Measurements from ENCODE around the gene ADCY5.

Gene ADCY5

DNA sequence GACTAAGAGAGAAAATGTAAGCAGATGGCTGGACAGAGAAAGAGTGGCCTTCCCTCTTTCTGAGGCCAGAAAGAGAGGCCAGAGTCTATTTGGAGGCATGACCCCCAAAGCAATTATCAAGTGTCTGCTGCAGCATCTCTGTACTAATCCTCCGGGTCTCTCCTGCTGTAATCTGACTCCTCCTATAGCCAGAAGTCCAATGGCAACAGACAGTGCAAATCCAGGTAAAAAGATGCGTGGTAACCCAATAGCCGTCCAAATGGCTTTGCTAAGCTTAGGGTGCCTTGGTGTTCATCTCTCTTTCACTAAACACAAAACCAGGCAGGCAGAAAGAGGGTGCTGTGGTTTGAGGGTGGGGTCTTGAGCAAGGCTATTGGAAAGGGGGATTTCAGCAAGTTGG lies 91.6 kb downstream of the ADCY5 start:
- no peak for DNase-seq

- DNase-seq = no peak
Measured at GRCh38 chr3:123353850-123354233, 95.0 kb downstream of the ADCY5 start.

DNA sequence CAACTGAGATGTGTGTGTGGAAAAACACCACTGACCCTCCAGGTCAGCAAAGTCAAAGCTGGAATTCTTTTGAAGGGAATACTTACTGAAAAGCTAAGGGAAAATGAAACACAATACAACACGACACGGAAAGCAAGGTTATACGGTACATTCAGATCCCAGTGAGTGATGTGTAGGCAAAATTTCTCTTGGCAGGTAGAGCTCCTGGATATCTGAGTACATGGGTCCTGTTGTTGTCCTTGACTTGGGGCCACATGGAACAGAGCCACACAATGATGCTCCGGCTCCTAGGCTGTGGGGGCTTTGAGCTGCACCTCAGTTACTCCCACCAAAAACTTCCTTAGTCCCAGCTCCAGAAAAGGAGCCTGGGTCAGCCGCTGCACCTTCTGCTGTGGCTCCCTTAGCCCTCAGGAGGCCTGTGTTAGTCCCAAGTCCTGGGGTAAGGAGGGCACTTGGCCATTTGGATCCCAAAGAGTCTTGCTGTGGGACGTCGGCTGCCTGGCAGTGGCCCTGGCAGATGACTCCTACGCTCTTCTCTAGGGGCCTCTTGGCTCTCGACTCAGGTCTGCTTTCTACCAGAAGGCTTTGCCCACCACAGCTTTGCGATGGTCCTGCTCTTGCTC lies 95.6 kb downstream of the ADCY5 start:
- DNase-seq = no peak

DNA sequence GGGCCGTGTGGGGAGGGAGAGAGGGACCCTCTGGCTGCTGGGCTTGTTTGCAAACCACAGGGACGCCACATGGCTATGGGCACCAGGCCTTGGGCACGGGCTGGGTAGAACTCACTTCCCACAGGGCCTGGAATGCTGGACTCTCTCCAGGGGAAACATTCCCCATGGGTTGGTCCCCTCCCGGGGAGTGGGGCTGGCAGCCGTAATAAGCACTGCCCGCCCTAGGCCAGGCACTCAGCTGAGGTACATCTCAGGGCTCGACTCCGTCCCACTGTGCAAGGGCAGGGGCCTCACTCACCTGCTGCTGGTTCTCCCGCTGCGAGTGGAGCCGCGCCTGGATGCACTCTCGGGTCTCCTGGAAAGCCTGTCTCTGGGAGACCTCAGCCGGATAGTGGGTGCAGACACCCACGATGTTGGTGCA lies 96.7 kb downstream of the ADCY5 start:
- no peak for DNase-seq

- DNase-seq = no peak
Measured at GRCh38 chr3:123351501-123351900, 97.4 kb downstream of the ADCY5 start.

- DNase-seq = no peak
Measured at GRCh38 chr3:123350971-123351370, 97.9 kb downstream of the ADCY5 start.

GRCh38 chr3:123349566-123350435 lies 99.1 kb downstream of the ADCY5 start:
- no peak for DNase-seq

- DNase-seq = no peak
Measured at GRCh38 chr3:123349201-123349535, 99.7 kb downstream of the ADCY5 start.

GRCh38 chr3:123348471-123349200 lies 100.3 kb downstream of the ADCY5 start:
- no peak for DNase-seq

- DNase-seq = peak; percentile 37
Measured at GRCh38 chr3:123347691-123348264, 101.1 kb downstream of the ADCY5 start.

GRCh38 chr3:123347205-123347604 lies 101.7 kb downstream of the ADCY5 start:
- DNase-seq = no peak

DNA sequence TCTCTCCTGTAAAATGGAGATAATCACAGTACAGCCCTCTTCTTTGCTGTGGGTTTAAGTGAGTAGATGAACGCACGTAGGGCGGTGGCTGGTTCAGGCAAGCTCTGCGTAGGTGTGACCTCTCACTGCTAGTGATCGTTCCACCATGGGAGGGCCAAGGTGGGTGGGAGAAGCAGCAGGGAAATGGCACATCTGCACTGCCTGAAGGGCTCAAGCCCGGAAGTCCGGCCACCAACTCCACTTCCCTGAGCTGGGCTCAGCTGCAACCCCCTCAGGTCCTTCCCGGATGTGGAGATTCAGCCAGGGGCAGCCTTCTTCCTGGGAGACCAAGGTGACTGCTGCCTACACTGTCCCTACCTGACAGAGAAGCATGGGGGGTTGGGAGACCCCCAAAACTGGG lies 102.9 kb downstream of the ADCY5 start:
- no peak for DNase-seq

DNA sequence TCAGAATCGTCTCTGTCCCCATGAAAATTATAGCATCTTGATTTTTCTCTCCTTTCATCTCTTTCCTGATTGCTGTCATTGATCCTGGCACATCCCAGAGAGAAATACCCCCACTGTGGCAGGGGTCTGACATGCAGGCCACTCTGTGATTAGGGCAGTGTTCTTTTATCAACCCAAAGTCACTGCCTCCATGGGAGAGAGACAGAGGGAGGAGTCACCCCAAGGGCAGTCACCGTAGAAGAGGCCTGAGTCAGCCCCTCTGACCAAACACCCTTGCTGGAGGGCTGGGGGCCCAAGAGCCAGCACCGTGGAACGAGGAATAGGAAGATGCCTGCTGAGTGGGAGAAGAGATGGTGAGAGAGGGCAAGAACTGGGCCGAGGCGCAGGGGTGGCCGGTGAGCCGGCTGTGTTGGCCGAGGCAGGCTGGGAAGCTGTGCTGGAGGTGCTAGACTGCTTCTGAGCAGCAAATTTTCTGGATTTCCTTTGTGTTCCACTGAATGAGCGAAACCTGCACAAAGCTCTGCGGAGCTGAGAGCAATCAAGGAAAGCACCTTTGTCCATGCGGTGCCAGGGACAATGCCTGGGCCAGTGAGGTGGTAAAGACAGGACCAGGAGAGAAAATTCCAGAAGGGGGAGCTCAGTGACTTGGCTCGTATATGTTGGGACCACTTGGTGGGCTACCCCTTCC lies 103.8 kb downstream of the ADCY5 start:
- DNase-seq = no peak

DNA sequence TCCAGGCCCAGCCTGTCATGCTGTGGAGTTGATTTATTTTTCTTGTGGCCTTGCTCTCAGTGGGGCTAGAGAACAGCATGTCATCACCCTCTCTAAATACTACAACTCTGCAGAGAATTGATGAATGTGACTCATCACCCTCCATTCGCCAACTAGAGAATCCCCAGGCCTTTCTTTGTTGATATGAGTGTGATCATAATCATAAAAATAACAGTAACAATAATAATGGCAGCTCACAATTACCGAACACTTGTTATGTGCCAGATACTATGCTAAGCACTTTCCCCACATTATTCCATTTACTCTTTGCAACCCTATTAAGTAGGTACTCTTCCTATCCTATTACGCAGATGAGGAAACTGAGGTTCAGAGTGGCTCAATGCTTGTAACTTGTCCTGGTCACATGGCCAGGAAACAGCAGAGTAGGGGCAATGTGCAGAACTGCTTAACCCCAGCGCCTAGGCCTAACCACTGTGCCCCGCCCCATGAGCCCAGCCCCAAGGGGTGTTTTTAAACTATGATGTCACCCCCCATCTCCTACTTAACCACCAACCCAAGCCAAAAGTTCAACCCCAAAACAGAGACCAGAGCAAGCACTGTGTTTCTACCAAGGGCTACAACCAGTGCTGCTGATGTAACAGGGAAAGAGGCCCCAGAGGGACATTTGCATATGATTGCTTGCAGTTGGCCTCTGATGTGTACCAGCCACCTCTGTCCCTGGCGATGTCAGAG lies 104.5 kb downstream of the ADCY5 start:
- no peak for DNase-seq

DNA sequence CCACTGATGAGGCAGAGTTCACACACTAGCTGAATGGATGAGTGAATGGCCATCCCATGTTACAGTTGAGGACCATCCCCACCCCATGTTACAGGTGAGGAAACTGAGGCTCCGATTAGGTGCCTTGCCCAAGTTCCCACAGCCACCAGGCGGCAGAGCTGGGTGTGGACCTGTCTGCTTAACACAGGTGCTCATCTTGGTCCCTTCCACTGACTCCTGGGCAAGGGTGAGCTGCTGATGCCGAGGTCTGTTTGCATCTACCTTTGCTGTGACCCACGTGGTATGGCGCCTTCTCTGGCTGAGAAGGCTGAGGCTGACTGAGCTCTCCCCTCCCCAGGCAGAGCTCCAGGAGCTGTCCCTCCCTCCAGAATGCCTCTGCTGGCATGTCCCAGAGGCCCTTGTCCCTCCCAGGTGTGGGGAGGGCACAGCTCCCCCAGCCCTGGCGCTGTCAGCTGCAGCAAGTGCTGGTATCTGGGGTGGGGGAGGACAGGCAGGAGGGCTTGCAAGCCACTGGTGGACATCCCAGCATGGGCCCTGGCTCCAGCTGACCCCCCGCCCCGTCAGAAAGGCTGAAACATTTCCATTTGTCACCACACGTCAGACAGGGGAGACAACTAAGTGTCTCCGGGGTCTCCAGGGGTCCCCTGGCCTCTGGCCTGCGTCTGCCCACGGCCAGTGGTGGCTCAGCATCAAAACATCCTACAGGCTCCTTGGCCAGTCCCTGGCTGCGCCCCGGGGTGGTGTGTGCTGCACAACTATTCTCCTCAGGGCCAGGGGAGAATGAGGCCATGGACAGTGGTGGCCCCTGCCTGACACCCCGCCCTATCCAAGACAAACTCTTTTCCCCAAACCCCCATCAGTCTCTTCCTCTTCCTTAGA lies 105.4 kb downstream of the ADCY5 start:
- DNase-seq = no peak

- DNase-seq = no peak
Measured at GRCh38 chr3:123342631-123343080, 106.2 kb downstream of the ADCY5 start.

DNA sequence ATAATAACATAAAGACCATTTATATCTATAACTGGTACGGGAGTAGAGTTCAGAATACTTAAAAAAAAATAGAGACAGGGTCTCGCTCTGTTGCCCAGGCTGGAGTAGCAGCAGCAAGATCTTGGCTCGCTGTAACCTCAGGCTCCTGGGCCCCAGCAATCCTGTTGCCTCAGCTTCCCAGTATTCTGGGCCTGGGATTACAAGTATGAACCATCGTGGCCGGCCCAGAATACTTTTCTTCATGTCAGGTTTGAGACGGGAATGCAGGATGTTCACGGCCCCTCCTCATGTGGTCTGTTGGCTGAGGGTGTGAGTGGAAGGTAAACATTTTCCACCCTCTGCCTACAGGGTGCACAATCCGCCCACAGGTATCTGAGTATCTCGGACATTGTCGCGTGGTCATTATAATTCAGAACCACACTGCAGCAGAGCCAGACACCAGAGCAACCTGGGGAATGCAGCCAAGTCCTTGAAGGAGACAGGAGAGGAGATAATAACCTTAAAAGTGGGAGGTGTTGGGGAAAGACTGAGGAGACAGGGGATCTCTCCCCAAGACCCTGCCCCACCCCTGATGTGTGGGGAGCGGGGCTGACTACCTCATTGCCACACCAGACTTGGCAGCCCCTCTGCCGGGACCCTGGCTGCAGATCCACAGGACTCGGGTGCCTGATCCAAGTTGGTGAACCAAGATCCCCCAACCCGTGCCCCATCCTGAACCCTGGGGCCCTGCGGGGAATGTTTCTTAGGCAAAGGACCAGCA lies 106.8 kb downstream of the ADCY5 start:
- DNase-seq = no peak

DNA sequence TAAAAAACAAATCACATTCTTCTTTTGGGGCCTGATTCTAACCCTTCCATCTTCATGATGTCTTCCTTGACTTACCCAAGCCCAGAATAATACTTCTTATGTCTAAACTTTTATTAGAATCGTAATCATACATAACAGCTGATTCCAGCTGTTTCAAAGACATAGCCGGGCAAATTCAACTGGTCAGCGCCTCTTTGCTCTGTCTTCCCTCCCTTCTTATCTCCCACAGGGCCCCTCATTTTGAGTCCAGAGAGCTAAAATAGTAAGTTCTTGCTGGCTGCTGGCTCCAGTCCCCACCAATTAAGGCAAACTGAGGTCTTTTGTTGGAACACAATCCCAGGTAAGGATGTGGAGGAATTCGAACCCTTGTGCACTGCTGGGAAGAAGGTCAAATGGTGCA lies 108.6 kb downstream of the ADCY5 start:
- DNase-seq = no peak

DNA sequence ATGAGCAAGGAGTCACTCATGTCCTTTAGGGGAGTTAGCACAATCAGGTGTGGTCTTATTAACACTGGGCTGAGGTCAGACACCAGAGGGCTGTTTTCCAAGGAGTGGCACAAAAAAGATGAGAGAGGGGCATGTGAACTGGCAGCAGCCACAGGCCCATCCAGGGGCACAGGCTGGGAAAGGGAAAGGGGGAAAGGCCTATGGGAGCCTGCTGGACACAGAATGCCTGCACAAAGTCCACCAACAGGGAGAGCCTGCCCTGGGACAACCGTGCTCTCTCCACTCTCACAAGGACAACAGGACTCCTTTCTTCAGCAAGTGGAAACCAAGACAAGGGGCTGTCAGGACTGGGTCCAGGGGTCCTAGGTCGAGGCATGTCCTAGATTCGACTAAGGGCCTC lies 109.6 kb downstream of the ADCY5 start:
- DNase-seq = no peak

GRCh38 chr3:123338620-123339061 lies 110.2 kb downstream of the ADCY5 start:
- no peak for DNase-seq
